Vagina (tissue), 2 donors: ENCODE measurements around the gene CTNNA3.

Experiments used
- POLR2AphosphoS5 ChIP-seq, 2 donors: sonication (generic); formaldehyde crosslinking; IDR thresholded peaks; one replicate each; pipeline ENCODE4 v1.9.0; 2017; ENCODE audit warnings: antibody characterized with exemption in 2 of 2, mild to moderate bottlenecking in 2 of 2, low read depth in 1 of 2; ENCODE audit not compliant: insufficient read depth in 1 of 2
- TF ChIP-seq, protein P1 (sequence below), 3 experiments: fragments of 450-650 bp in 2 of 3; fragments of 200-600 bp in 1 of 3; sonication (generic) in 1 of 3; IDR thresholded peaks; one replicate each; pipeline ENCODE4 v1.5.1; 2017 to 2019; ENCODE audit warnings: antibody characterized with exemption in 3 of 3, mild to moderate bottlenecking in 2 of 3, moderate library complexity in 2 of 3

DNA sequence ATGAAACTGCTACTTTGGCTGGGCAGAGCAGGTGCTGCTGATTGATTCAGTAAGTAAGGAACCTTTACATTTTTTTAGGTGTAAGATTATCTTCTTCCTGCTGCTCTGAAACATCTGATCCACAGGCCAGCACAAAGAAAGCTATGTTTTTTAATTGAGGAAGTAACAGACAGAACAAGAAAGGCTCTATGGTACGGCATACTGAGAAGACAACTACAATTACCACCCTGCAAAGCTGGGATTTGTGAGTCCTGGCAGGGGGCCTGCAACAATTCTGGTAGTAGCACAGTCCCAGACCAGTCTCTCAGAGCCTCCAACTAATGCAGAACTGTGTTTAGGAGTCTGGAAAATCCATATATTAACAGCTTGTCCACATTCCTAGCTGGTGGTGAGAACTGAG lies 873.2 kb downstream of the CTNNA3 start:
- TF ChIP-seq, protein P1, sequence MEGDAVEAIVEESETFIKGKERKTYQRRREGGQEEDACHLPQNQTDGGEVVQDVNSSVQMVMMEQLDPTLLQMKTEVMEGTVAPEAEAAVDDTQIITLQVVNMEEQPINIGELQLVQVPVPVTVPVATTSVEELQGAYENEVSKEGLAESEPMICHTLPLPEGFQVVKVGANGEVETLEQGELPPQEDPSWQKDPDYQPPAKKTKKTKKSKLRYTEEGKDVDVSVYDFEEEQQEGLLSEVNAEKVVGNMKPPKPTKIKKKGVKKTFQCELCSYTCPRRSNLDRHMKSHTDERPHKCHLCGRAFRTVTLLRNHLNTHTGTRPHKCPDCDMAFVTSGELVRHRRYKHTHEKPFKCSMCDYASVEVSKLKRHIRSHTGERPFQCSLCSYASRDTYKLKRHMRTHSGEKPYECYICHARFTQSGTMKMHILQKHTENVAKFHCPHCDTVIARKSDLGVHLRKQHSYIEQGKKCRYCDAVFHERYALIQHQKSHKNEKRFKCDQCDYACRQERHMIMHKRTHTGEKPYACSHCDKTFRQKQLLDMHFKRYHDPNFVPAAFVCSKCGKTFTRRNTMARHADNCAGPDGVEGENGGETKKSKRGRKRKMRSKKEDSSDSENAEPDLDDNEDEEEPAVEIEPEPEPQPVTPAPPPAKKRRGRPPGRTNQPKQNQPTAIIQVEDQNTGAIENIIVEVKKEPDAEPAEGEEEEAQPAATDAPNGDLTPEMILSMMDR (IDR thresholded peaks at IDR 0.05): no peak
- no peak for TF ChIP-seq POLR2AphosphoS5 (IDR thresholded peaks at IDR 0.05; ENCODE audit: insufficient read depth in 1 of 2, low read depth in 1 of 2)
